Measurements from ENCODE around the gene DNAH10.

The DNAH10 gene

GRCh38 chr12:123928897-123929296 lies 166.8 kb downstream of the DNAH10 start:
- Histone ChIP-seq H2BK120ac (ENCODE audit: low read depth, low read length) (no peak overlapping the region), H3K4me2 (ENCODE audit: insufficient read depth, low read length, poor library complexity, severe bottlenecking) (no peak overlapping the region)
- WGBS, 2 donors (ENCODE audit: extremely low coverage in 2 of 2, insufficient read length in 2 of 2, insufficient replicate concordance in 1 of 2), result no CpG with 5 or more reads among the region's 7 CpGs

GRCh38 chr12:123929946-123930583 lies 168.0 kb downstream of the DNAH10 start:
- no peak overlapping the region for H3K4me2 ChIP-seq (ENCODE audit: insufficient read depth, low read length, poor library complexity, severe bottlenecking)
- H3K27me3 ChIP-seq (ENCODE audit: control insufficient read depth in 3 of 3, insufficient read depth in 3 of 3, low read depth in 1 of 3, low read length in 3 of 3), result no peaks in the 10 kb centered on the region
- H4K91ac ChIP-seq (ENCODE audit: low read depth, low read length, poor library complexity), result no peak overlapping the region
- no peak overlapping the region for H2AK5ac ChIP-seq (ENCODE audit: low read depth, low read length)
- H3K9me3 ChIP-seq (replicated peaks in 1 of 2; ENCODE audit: control insufficient read depth in 2 of 2, insufficient read depth in 1 of 2, low read depth in 1 of 2, low read length in 2 of 2), result peaks cover 2 to 14% of the 10 kb centered on the region in 2 donors
- peak overlapping the region in 1 of 2 donors; percentile 29 for H3K4me3 ChIP-seq (ENCODE audit: low read length in 2 of 2)
- no peaks in the 10 kb centered on the region for H3K79me1 ChIP-seq (ENCODE audit: low read depth, low read length)
- peaks cover 0 to 6% of the 10 kb centered on the region in 2 donors for H3K36me3 ChIP-seq (replicated peaks in 1 of 2; ENCODE audit: control insufficient read depth in 2 of 2, insufficient read depth in 2 of 2, low read length in 2 of 2)
- H3K14ac ChIP-seq (ENCODE audit: low read length), result no peak overlapping the region
- peaks cover 0 to 3% of the 10 kb centered on the region in 2 donors for H3K4me1 ChIP-seq (ENCODE audit: control insufficient read depth in 2 of 2, insufficient read depth in 1 of 2, low read depth in 1 of 2, low read length in 2 of 2)
- H3K27ac ChIP-seq (replicated peaks; ENCODE audit: low read length), result no peak overlapping the region
- no peak overlapping the region for H4K8ac ChIP-seq (ENCODE audit: low read depth, low read length)
- no peak overlapping the region for H2AFZ ChIP-seq (ENCODE audit: low read length)
- DNase-seq (ENCODE audit: low spot score), result no peak
- no peak overlapping the region for H2BK120ac ChIP-seq (ENCODE audit: low read depth, low read length)
- H3K4ac ChIP-seq (ENCODE audit: low read length), result no peak overlapping the region
- no peak overlapping the region for H2BK15ac ChIP-seq (ENCODE audit: low read length)
- H3K18ac ChIP-seq (ENCODE audit: low read length), result no peak overlapping the region
- H3K9ac ChIP-seq (ENCODE audit: low read depth, low read length, poor library complexity), result no peak overlapping the region
- H3K23ac ChIP-seq (ENCODE audit: low read depth, low read length, poor library complexity), result no peak overlapping the region
- H2BK5ac ChIP-seq (ENCODE audit: low read length), result no peak overlapping the region
- no CpG with 5 or more reads among the region's 9 CpGs for WGBS, 2 donors (ENCODE audit: extremely low coverage in 2 of 2, insufficient read length in 2 of 2, insufficient replicate concordance in 1 of 2)
- no peak overlapping the region for H2BK12ac ChIP-seq (ENCODE audit: low read length)

More at GRCh38 chr12:123928897-123929296, 166.8 kb downstream of the DNAH10 start:
- Histone ChIP-seq H3K4me1 (ENCODE audit: control insufficient read depth in 2 of 2, insufficient read depth in 1 of 2, low read depth in 1 of 2, low read length in 2 of 2) (peaks cover 0 to 3% of the 10 kb centered on the region in 2 donors), H2BK12ac (ENCODE audit: low read length) (no peak overlapping the region), H4K8ac (ENCODE audit: low read depth, low read length) (no peak overlapping the region), H3K4me3 (ENCODE audit: low read length in 2 of 2) (no peak overlapping the region), H3K9ac (ENCODE audit: low read depth, low read length, poor library complexity) (no peak overlapping the region), H2AFZ (ENCODE audit: low read length) (no peak overlapping the region), H3K18ac (ENCODE audit: low read length) (no peak overlapping the region), H3K9me3 (replicated peaks in 1 of 2; ENCODE audit: control insufficient read depth in 2 of 2, insufficient read depth in 1 of 2, low read depth in 1 of 2, low read length in 2 of 2) (peaks cover 2 to 14% of the 10 kb centered on the region in 2 donors), H2AK5ac (ENCODE audit: low read depth, low read length) (no peak overlapping the region), H3K36me3 (replicated peaks in 1 of 2; ENCODE audit: control insufficient read depth in 2 of 2, insufficient read depth in 2 of 2, low read length in 2 of 2) (no peaks in the 10 kb centered on the region), H3K23ac (ENCODE audit: low read depth, low read length, poor library complexity) (no peak overlapping the region), H4K91ac (ENCODE audit: low read depth, low read length, poor library complexity) (no peak overlapping the region), H3K4ac (ENCODE audit: low read length) (no peak overlapping the region), H3K27me3 (ENCODE audit: control insufficient read depth in 3 of 3, insufficient read depth in 3 of 3, low read depth in 1 of 3, low read length in 3 of 3) (peaks cover 0 to 2% (median 0%) of the 10 kb centered on the region in 3 experiments), H2BK5ac (ENCODE audit: low read length) (no peak overlapping the region), H3K27ac (replicated peaks; ENCODE audit: low read length) (no peak overlapping the region), H3K79me1 (ENCODE audit: low read depth, low read length) (no peaks in the 10 kb centered on the region), H2BK15ac (ENCODE audit: low read length) (no peak overlapping the region), H3K14ac (ENCODE audit: low read length) (no peak overlapping the region)
- DNase-seq (ENCODE audit: low spot score), result no peak

- Histone ChIP-seq H2BK15ac (ENCODE audit: low read length) (no peak overlapping the region), H3K4ac (ENCODE audit: low read length) (no peak overlapping the region), H3K79me1 (ENCODE audit: low read depth, low read length) (no peaks in the 10 kb centered on the region), H3K4me1 (ENCODE audit: control insufficient read depth in 2 of 2, insufficient read depth in 1 of 2, low read depth in 1 of 2, low read length in 2 of 2) (peaks cover 0 to 3% of the 10 kb centered on the region in 2 donors), H2BK120ac (ENCODE audit: low read depth, low read length) (no peak overlapping the region), H3K4me2 (ENCODE audit: insufficient read depth, low read length, poor library complexity, severe bottlenecking) (no peak overlapping the region), H4K8ac (ENCODE audit: low read depth, low read length) (no peak overlapping the region), H3K4me3 (ENCODE audit: low read length in 2 of 2) (no peak overlapping the region), H4K91ac (ENCODE audit: low read depth, low read length, poor library complexity) (no peak overlapping the region), H3K27me3 (ENCODE audit: control insufficient read depth in 3 of 3, insufficient read depth in 3 of 3, low read depth in 1 of 3, low read length in 3 of 3) (no peaks in the 10 kb centered on the region), H3K23ac (ENCODE audit: low read depth, low read length, poor library complexity) (no peak overlapping the region), H3K9ac (ENCODE audit: low read depth, low read length, poor library complexity) (no peak overlapping the region), H3K27ac (replicated peaks; ENCODE audit: low read length) (no peak overlapping the region), H2BK5ac (ENCODE audit: low read length) (no peak overlapping the region), H3K36me3 (replicated peaks in 1 of 2; ENCODE audit: control insufficient read depth in 2 of 2, insufficient read depth in 2 of 2, low read length in 2 of 2) (peaks cover 9 to 21% of the 10 kb centered on the region in 2 donors), H2AK5ac (ENCODE audit: low read depth, low read length) (no peak overlapping the region), H3K9me3 (replicated peaks in 1 of 2; ENCODE audit: control insufficient read depth in 2 of 2, insufficient read depth in 1 of 2, low read depth in 1 of 2, low read length in 2 of 2) (peaks cover 2 to 14% of the 10 kb centered on the region in 2 donors), H2AFZ (ENCODE audit: low read length) (no peak overlapping the region), H2BK12ac (ENCODE audit: low read length) (no peak overlapping the region), H3K18ac (ENCODE audit: low read length) (no peak overlapping the region), H3K14ac (ENCODE audit: low read length) (no peak overlapping the region)
- WGBS, 2 donors (ENCODE audit: extremely low coverage in 2 of 2, insufficient read length in 2 of 2, insufficient replicate concordance in 1 of 2), result no CpG with 5 or more reads among the region's 14 CpGs
- DNase-seq (ENCODE audit: low spot score), result no peak
These were observed 169.7 kb downstream of the DNAH10 start for GRCh38 chr12:123931686-123932321.

GRCh38 chr12:123933214-123933613 lies 171.1 kb downstream of the DNAH10 start:
- Histone ChIP-seq H2AFZ (ENCODE audit: low read length) (no peak overlapping the region), H3K36me3 (replicated peaks in 1 of 2; ENCODE audit: control insufficient read depth in 2 of 2, insufficient read depth in 2 of 2, low read length in 2 of 2) (peaks cover 10 to 30% of the 10 kb centered on the region in 2 donors), H3K4ac (ENCODE audit: low read length) (no peak overlapping the region), H4K91ac (ENCODE audit: low read depth, low read length, poor library complexity) (no peak overlapping the region), H2BK5ac (ENCODE audit: low read length) (no peak overlapping the region), H2BK15ac (ENCODE audit: low read length) (no peak overlapping the region), H3K9me3 (replicated peaks in 1 of 2; ENCODE audit: control insufficient read depth in 2 of 2, insufficient read depth in 1 of 2, low read depth in 1 of 2, low read length in 2 of 2) (peaks cover 2 to 14% of the 10 kb centered on the region in 2 donors), H2AK5ac (ENCODE audit: low read depth, low read length) (no peak overlapping the region), H3K4me2 (ENCODE audit: insufficient read depth, low read length, poor library complexity, severe bottlenecking) (no peak overlapping the region), H3K9ac (ENCODE audit: low read depth, low read length, poor library complexity) (no peak overlapping the region), H3K18ac (ENCODE audit: low read length) (no peak overlapping the region), H3K4me3 (ENCODE audit: low read length in 2 of 2) (peak overlapping the region in 1 of 2 donors; percentile 57), H3K14ac (ENCODE audit: low read length) (no peak overlapping the region), H3K23ac (ENCODE audit: low read depth, low read length, poor library complexity) (no peak overlapping the region), H3K27me3 (ENCODE audit: control insufficient read depth in 3 of 3, insufficient read depth in 3 of 3, low read depth in 1 of 3, low read length in 3 of 3) (no peaks in the 10 kb centered on the region), H3K4me1 (ENCODE audit: control insufficient read depth in 2 of 2, insufficient read depth in 1 of 2, low read depth in 1 of 2, low read length in 2 of 2) (peaks cover under 1 to 4% of the 10 kb centered on the region in 2 donors), H3K79me1 (ENCODE audit: low read depth, low read length) (no peaks in the 10 kb centered on the region), H4K8ac (ENCODE audit: low read depth, low read length) (no peak overlapping the region), H2BK12ac (ENCODE audit: low read length) (no peak overlapping the region), H2BK120ac (ENCODE audit: low read depth, low read length) (no peak overlapping the region), H3K27ac (replicated peaks; ENCODE audit: low read length) (no peak overlapping the region)
- no CpG with 5 or more reads among the region's 14 CpGs for WGBS, 2 donors (ENCODE audit: extremely low coverage in 2 of 2, insufficient read length in 2 of 2, insufficient replicate concordance in 1 of 2)
- no peak for DNase-seq (ENCODE audit: low spot score)

Measured in neuronal stem cell (in vitro differentiated cells).